LHCN-M2 (cell line): ENCODE measurements around the gene DDX28. TPM values are rescaled to one million over a fixed set of nuclear protein-coding genes. Genes with fewer than 3 reads are reported as not detected.

Experiments
- DNase-seq: peaks from one replicate; pipeline ENCODE4 v3.0.0-alpha.2; 2012; ENCODE audit warnings: low read depth
- polyA plus RNA-seq: library from polyadenylated mRNA; unstranded; fragments of >200 nt; gene quantifications from one replicate; pipeline ENCODE4 v1.2.1, GENCODE V29; 2012; ENCODE audit warnings: missing spikeins
- total RNA-seq: library from RNA; depleted of rRNA; stranded (reverse); fragments of >200 nt; gene quantifications from 2 replicates; pipeline ENCODE4 v1.2.3, GENCODE V29; 2014; rRNA removed

Gene DDX28
- 10.5 and 13.4 TPM in 2 replicates for total RNA-seq
- 6.5 TPM for polyA plus RNA-seq

GRCh38 chr16:68022728-68023537, at the start of gene DDX28, which contains the start of gene DUS2:
DDX28 (minus strand) TSS chr16:68023232; CDS start chr16:68023202, 30 bp downstream.
DUS2 (plus strand) TSS chr16:68023284; CDS start chr16:68038024, 14,740 bp downstream.
- DNase-seq, result peak; percentile 89

GRCh38 chr16:68072038-68072695, 49.1 kb upstream of the DDX28 start:
- DNase-seq, result peak; percentile 77

- no peak for DNase-seq
Observed at GRCh38 chr16:68071518-68071901, 48.5 kb upstream of the DDX28 start.

DNA sequence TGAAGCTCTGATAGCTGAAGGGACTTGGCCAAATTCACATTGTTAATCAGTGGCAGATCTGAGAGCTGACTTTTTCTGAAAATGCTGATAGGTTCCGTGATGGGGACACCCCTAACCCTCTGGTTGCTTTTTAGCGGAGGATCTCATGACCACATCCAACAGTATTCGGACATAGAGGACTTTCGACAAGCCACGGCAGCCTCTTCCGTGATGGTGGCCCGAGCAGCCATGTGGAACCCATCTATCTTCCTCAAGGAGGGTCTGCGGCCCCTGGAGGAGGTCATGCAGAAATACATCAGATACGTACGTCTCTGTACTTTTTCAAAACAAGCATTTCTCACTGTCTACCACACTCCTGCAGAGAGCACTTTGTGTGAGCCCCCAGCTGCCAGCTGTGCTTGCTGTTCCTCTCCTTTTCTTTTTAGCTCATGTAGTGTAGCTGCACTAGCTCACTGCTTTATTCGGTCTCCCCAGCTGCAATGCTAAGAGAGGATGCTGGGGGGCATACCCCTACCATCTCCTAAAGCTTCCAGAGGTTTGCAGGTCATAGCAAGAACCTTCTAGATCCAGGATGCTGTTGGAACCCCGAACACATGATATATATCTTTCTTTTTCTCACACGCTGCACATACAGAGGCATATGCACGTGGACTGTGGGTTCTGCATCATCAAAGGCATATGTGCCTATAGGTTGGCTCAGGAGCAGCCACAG, 47.9 kb upstream of the DDX28 start:
- DNase-seq, result no peak

- DNase-seq, result no peak
Observed at GRCh38 chr16:68070249-68070730, 47.3 kb upstream of the DDX28 start.

- DNase-seq, result peak; percentile 87
Observed at GRCh38 chr16:68069511-68070248, 46.6 kb upstream of the DDX28 start.

- no peak for DNase-seq
Observed at GRCh38 chr16:68068926-68069325, 45.9 kb upstream of the DDX28 start.

DNA sequence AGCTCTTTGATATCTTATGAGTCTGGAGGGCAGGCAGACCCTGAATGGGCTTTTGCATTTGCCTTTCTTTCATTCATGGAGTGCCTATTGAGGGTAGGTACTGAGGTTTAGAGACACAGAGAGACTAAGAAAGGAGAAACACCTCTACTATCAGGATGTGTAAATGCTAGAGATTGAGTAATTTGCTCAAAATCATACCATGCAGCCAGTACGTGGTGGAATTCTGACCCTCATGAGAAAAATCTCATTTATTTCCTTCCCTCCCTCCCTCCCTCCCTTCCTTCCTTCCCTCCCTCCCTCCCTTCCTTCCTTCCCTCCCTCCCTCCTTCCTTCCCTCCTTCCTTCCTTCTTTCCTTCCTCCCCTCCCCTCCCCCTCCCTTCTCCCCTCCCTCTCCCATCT, 43.7 kb upstream of the DDX28 start:
- no peak for DNase-seq

DNA sequence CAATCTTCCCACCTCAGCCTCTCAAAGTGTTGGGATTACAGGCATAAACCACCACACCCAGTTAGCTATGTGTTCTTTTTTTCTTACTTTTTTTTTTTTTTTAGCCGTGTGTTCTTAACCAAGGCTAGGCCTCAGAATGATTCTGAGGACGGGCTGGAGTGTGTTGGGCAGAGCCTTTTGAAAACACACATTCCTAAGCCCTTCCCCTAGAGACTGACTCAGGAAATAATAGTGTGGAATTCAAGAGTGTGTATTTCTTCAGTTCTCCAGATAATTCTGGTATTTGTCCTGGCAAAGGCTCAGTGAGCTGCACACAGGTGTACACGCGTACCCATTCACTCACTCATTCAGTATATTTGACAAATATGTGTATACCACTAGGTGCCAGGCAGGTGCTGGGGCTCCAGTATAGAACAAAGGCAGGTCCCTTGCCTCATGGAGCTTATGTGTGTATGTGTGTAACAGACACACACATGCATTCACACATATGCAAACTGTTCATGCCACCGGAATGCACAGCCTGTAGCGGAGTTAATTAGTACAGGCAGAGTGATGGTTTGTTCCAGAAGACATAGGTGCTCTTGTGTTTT, 42.8 kb upstream of the DDX28 start:
- DNase-seq, result peak; percentile 85

DNA sequence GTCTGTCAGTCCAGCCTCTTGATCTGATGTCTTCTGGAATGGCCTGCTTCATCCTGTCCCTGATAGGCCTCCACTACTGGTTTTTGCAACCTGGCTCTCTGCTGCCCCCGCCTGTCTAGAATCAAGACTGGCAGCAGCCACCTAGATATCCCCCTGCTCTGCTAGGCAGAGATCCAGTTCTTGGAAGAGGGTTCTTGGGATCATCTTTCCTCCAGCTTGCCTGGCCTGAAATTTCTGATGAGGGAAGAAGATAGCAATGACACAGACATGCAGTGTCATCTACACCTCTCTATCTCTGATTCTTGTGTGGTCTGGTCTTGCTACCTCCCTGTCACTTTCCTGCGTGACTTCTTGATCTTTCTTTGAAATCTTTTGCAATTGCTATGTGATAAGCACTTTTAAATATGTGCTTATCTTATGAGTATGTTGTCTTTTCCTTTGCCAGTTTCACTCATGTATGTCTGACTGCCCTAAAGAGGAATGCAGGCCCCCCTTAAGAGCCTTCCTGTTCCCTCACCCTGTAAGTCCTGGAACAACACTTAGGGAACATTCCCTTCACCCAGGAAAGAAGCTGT, 41.8 kb upstream of the DDX28 start:
- DNase-seq, result peak; percentile 78

GRCh38 chr16:68062910-68063393, 39.9 kb upstream of the DDX28 start:
- no peak for DNase-seq

DNA sequence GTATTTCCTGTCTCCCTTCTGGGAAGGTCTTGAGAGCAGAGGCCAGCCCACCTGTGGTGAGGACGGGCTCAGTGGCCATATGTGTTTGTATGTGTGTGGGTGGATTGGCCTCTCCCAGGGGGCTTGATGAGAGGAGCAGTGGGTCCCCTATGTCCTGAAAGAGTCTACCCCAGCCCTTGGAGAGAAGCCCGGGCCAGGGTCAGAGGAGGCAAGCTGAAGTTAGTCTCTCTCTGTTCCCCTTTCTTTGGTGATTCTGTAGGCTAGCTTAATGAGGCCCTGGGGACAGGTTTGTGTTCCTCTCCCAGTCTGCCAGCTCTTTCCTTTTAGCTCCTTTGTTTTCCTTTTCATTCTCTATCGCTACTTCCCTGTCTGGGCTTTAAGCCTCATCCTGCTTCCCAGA, 38.4 kb upstream of the DDX28 start:
- no peak for DNase-seq

GRCh38 chr16:68059804-68060203, 36.8 kb upstream of the DDX28 start:
- DNase-seq, result no peak

- no peak for DNase-seq
Observed at GRCh38 chr16:68055395-68055794, 32.4 kb upstream of the DDX28 start.

DNA sequence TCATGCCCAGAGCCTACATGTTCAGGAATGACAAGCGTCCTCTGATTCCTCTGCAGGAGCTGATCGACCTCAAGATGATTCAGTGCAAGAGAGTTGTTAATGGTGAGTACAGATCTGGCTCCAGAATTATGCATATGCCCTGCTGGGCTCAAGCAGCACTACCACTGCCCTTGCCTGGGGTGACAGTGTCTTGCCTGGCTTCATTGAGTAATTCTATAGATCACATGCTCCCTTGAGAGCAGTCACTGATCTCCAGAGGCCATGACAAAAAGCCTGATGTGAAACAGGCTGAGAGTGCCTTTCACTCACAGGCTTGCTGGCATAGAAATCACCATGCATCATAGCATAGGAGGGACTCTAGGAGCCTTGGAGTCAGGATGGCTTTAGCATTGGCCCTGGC, 26.4 kb upstream of the DDX28 start:
- DNase-seq, result no peak

DNA sequence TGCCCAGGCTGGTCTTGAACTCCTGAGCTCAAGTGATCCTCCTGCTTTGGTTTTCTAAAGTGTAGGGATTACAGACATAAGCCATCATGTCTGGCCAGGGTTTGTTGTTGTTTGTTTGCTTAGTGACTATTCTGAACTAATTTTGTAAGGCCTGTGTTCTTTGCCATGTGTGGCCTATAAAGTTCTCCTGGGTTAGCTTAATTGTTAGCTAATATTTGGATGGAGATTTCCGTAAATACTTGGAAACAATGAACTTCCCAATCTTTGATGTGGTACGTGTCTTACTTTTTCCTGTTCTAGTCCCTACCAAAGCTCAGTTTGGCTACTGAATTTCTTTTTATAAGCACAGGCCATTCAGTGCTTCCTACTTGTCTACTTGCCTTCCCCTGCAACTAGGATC, 25.0 kb upstream of the DDX28 start:
- DNase-seq, result no peak

GRCh38 chr16:68046106-68046505, 23.1 kb upstream of the DDX28 start:
- no peak for DNase-seq

- no peak for DNase-seq
Observed at GRCh38 chr16:68041783-68042182, 18.8 kb upstream of the DDX28 start.

GRCh38 chr16:68040506-68041288, 17.7 kb upstream of the DDX28 start:
- DNase-seq, result peak; percentile 41
